ENCODE data around the gene SELENOH. TPM values are rescaled to one million over a fixed set of nuclear protein-coding genes. Genes with fewer than 3 reads are reported as not detected.

SELENOH gene
- total RNA-seq, 1 experiment from 2014 or later, result 279 TPM

GRCh38 chr11:57781529-57781943 is 40.2 kb downstream of the SELENOH start:
- no peak for DNase-seq (ENCODE audit: low read depth)

- DNase-seq (ENCODE audit: low read depth), result no peak
Observed at GRCh38 chr11:57785072-57785471, 43.8 kb downstream of the SELENOH start.

- no peak for DNase-seq (ENCODE audit: low read depth)
Observed at GRCh38 chr11:57786436-57786835, 45.1 kb downstream of the SELENOH start.

- no peak for DNase-seq (ENCODE audit: low read depth)
Observed at GRCh38 chr11:57787006-57787604, 45.8 kb downstream of the SELENOH start.

- DNase-seq (ENCODE audit: low read depth), result no peak
Observed at GRCh38 chr11:57787920-57788702, 46.8 kb downstream of the SELENOH start.

GRCh38 chr11:57788703-57789088 is 47.4 kb downstream of the SELENOH start:
- no peak for DNase-seq (ENCODE audit: low read depth)

GRCh38 chr11:57791321-57792059 is 50.2 kb downstream of the SELENOH start:
- no peak for DNase-seq (ENCODE audit: low read depth)

- DNase-seq (ENCODE audit: low read depth), result peak; percentile 54
Observed at GRCh38 chr11:57792060-57792541, 50.8 kb downstream of the SELENOH start.

- no peak for DNase-seq (ENCODE audit: low read depth)
Observed at GRCh38 chr11:57792870-57793269, 51.6 kb downstream of the SELENOH start.

Other genes with a start within 250 kb of the SELENOH start
- 4.8 and 6.9 TPM in 2 replicates for gene SLC43A1, start 225.8 kb upstream of the SELENOH start, total RNA-seq (2014; rRNA removed; shearing (Covaris generic))
- gene TIMM10, start 210.7 kb upstream of the SELENOH start, total RNA-seq (2014; rRNA removed; shearing (Covaris generic)), result 44.6 and 47.9 TPM in 2 replicates
- not detected in 2 replicates for gene SMTNL1, start 203.9 kb upstream of the SELENOH start, total RNA-seq (2014; rRNA removed; shearing (Covaris generic))
- 269 and 314 TPM in 2 replicates for gene UBE2L6, start 173.8 kb upstream of the SELENOH start, total RNA-seq (2014; rRNA removed; shearing (Covaris generic))
- 13.0 and 17.0 TPM in 2 replicates for gene SERPING1, start 143.8 kb upstream of the SELENOH start, total RNA-seq (2014; rRNA removed; shearing (Covaris generic))
- 0.25 and 0.79 TPM in 2 replicates for gene YPEL4, start 91.6 kb upstream of the SELENOH start, total RNA-seq (2014; rRNA removed; shearing (Covaris generic))
- 18.4 and 30.7 TPM in 2 replicates for gene CLP1, start 83.7 kb upstream of the SELENOH start, total RNA-seq (2014; rRNA removed; shearing (Covaris generic))
- gene ZDHHC5, start 73.4 kb upstream of the SELENOH start, total RNA-seq (2014; rRNA removed; shearing (Covaris generic)), result 37.4 and 50.8 TPM in 2 replicates
- 38.3 and 50.0 TPM in 2 replicates for gene MED19, start 29.3 kb upstream of the SELENOH start, total RNA-seq (2014; rRNA removed; shearing (Covaris generic))
- 155 and 166 TPM in 2 replicates for gene TMX2, start 28.9 kb upstream of the SELENOH start, total RNA-seq (2014; rRNA removed; shearing (Covaris generic))
- gene BTBD18, start 10.3 kb downstream of the SELENOH start, total RNA-seq (2014; rRNA removed; shearing (Covaris generic)), result not detected in 2 replicates
- gene CTNND1, start 20.3 kb downstream of the SELENOH start, total RNA-seq (2014; rRNA removed; shearing (Covaris generic)), result 50.5 and 73.8 TPM in 2 replicates